Ureter (tissue), 1 donor: ENCODE results near the gene LBH. TPM values are rescaled to one million over a fixed set of nuclear protein-coding genes. Genes with fewer than 3 reads are reported as not detected.

Experiments
- DNase-seq: peaks from one replicate; pipeline ENCODE4 v3.0.0-alpha.2; 2020; ENCODE audit warnings: low spot score
- total RNA-seq: library from RNA; stranded (reverse); gene quantifications from one replicate; pipeline ENCODE4 v1.2.4, GENCODE V29; 2023
- donor health status: DM: yes; HTN: yes; CAD: no.

The LBH gene
- total RNA-seq, 1 donor from 2014 or later = 32.3 TPM

- DNase-seq = peak; percentile 59
Observed at GRCh38 chr2:30217644-30218337, 13.5 kb upstream of the LBH start.

DNA sequence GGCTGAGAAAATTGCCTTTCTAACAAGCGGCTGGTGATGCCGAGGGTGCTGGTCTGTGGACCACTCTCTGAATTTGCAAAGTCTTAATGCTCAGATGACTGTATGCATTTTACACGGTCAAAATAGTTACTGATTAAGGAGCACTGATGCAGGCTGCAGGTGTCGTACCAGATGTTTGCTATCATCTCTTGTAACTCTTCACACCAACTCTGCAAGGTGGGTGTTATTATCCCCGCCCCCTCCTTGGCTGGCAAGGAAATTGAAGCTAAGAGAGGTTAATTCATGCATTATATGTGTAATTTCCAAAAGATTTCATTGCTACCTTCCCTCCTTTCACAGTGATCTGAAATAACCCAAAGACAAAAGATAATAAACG, 13.0 kb upstream of the LBH start:
- DNase-seq = no peak

DNA sequence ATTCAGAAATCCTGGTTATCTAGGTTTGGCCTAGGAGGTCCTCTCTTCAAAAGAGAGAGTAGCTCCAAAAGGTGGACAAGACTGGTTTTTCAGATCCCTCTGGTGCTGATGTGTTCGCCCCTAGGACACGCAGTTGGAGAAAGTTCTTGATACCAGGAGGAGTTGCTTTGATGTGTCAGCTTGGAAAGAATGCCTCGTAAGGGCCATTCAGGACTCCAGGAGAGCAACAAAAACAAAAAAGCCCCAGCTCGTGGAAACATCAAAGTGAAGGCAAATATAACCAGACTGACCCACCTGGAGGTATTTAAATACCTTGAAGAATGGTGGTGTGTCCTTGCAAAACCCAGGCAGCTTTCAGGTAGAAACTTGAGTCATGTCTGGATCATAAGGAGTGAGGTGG, 12.5 kb upstream of the LBH start:
- DNase-seq = no peak

GRCh38 chr2:30219886-30220875, 11.2 kb upstream of the LBH start:
- DNase-seq = no peak

DNA sequence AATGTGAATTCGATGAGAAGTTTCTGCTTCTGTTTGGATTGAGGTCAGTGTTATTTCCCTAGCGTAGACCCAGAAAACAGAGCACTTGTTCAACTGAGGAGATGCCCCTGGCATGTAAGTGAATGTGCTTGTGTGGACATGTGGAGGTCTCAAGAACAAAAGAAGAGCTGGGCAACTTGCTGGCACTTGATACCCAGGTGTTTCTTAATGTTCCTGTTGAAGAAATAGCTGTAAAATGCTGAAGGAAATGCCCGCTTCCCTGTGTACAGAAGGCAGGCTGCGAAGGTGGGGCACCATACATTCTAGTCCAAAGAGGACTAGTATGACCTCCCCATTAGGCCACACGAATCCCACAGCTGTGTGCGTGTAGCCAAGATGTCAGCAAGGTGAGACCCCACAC, 9.8 kb upstream of the LBH start:
- DNase-seq = no peak

DNA sequence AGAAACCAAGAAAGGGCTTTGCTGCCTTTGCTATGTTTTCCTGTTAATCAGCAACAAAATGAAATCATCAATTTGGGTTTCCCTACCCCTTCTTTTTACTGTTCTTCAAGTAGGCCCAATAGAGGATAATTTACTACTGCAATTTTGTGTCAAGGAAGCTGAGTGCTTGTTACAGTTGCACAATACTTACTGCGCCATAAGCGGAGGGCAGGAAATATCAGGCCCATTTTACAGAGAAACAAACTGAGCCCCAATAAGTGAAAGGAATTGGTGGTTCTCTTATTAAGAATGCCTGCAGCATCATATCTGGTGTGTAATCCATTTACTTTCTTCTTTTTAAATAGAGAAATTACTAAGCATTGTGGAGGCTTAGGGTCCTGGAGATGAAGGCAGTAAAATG, 9.3 kb upstream of the LBH start:
- no peak for DNase-seq

DNA sequence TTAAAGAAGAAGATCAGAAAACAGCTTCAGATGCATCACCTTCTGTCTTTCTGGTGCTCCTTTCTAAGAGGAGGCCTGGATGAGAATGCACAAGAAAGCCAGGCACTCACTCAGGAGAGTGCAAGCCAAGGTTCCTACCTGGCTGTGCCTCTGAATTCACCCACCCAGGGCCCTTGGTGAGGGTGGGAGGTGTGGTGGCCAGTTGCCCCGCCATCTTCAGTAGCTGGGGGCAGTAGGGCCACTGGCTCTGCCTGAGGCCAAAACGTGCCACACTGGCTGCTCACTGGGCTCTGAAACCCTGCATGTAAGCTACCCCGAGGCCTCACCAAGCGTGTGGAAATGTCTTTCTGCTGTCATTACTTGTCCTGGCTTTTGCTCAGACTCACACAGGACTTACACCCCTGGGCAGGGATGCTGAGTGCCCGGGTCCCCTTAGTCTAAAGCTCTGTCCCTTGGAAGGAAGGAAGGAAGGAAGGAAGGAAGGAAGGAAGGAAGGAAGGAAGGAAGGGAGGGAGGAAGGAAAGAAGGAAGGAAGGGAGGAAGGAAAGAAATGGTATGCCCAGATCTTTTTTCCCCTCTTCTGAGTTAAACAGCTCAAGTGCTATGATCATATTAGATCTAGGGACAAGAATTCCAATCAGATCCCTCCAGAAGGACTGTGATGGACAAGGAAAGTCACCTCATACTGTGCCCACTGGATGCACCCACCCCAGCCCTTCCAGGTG, 8.5 kb upstream of the LBH start:
- DNase-seq = no peak

DNA sequence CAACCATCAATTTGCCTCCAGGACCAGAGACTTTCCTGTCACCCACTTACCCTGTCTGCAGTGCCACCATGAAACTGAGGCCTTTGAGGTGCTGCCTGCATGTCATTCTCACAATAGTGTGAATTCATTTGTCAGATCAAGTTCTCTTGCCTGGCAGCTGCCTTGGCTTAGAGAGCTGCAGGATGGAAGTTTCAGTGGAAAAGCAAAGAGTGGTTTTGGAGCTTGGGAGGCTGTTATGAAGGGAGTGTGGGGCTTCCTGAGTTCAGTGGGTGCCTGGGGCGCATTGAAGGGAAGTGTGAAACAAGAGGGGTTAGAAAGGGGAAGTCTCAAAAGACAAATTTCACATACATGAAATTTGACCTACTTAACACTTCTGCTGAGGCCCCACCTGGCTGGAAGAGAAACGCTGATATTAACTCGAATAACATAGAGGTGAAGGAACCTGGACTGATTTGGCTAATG, 7.9 kb upstream of the LBH start:
- DNase-seq = no peak

DNA sequence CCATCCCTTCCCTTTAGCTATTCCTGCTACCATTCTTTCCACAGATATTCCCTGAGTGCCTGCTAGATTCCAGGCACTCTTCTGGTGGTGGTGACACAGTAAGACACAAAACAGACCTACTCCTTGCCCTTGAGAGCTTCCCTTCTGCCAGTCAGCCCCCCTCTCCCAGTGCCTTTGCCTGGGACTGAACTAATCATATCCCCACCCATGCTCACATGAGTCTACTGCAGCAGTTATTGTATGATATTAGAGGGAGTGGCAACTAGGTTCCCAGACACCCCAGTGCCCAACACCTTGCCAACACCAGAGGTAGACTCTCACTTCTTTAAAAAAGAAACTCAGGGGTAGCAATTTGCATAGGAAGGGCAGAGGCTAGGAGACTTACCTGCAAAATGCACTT, 7.2 kb upstream of the LBH start:
- DNase-seq = no peak

- DNase-seq = no peak
Observed at GRCh38 chr2:30225131-30225762, 6.1 kb upstream of the LBH start.

- DNase-seq = no peak
Observed at GRCh38 chr2:30226144-30227032, 4.9 kb upstream of the LBH start.

DNA sequence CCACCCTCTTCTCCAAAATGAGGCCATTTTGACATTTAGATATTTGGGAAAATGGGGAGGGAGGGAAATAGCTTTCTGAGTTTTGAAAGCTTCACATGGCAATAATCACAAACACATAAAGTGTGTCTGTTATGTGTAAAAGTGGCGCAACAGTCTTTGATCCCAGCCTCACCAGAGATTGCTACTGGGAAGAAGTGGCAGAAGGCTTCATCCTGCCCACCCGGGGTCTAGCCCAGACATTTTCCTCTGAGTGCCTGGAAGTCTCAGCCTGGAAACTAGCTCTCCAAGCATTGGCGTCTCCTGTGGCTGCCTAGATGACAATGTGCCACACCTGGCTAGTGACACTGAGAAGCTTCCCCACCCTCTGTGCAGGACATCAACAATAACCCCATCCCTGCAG, 1.7 kb upstream of the LBH start:
- DNase-seq = no peak

- no peak for DNase-seq
Observed at GRCh38 chr2:30230497-30231211, 680 bp upstream of the LBH start.

- peak; percentile 60 for DNase-seq
Observed at GRCh38 chr2:30231996-30232800, 864 bp downstream of the LBH start.

DNA sequence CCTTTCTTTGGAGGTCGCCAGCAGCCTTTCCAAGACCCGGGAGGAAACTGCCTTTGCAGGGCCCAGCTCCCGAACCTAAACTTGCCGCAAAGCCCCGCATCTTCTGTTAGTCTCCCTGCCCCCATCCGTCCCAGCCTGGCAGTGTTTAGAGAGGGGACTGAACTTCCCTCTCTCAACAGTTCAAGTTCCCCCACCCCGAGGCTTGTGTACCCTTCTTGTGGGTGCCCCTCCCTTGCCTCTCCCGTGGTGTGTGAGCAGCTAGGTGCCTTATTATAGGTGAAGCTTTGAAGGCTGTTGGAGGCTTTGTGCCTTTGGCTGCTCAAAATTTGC, 1.4 kb downstream of the LBH start:
- no peak for DNase-seq

DNA sequence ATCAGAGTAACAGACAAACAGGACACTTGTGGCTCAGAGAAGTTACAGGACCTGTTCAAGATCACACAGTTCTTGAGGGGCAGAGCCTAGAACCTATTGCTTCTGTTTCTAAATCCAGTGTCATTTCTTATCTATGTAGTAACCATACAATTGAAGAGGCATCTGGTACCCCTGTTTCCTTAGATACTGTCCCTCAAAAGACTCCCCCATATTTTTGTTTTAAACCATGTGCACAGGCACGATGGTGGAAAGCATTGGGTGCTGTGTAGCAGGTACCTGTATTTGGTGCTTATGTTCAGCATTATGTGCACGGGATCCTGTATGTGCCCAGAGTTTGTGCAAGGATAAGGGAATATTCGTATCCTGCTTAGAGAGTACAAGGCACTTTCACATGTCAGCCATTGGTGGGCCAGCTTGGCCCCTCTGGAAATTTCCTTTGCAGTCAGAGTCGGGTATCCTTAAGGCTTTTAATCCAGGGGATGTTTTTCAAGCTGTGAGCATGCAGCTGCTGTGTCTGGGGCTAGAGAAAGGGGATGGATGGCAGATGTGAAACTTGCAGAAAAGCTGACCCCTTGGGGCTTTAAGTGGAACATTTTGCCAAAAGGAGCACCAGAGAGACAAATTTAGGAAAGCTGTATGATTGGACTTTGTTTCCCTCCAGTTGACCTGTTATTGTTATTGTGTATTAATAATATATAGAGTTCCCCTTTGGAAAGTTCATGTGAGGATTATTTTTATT, 2.1 kb downstream of the LBH start:
- no peak for DNase-seq

- peak; percentile 62 for DNase-seq
Observed at GRCh38 chr2:30234180-30234971, 3.0 kb downstream of the LBH start.
